ENCODE data around the gene MTG2. TPM values are rescaled to one million over a fixed set of nuclear protein-coding genes. Genes with fewer than 3 reads are reported as not detected.

MTG2 gene
- total and polyA plus RNA-seq, 10 of the 15 experiments (the other 5 are each of a cell fraction or from before 2014, with no cell fraction given), result 6.2 to 52.4 (median 34.3) TPM

- CTCF ChIA-PET, result no interaction called here
- no TSS peak for BruUV-seq (replicated peaks)
- SMC1A ChIA-PET (ENCODE audit: uncharacterized antibody, unreplicated experiment), result no interaction called here
- intact Hi-C loops (cut with micrococcal nuclease; ENCODE audit: unreplicated experiment) (no loop called here), in situ Hi-C loops (cut with MboI) (no loop called here)
- no peak overlapping the region for H3K9ac ChIP-seq (ENCODE audit: control insufficient read depth, insufficient read depth, low read length)
- H3K4me1 ChIP-seq (ENCODE audit: control insufficient read depth, insufficient read depth, low read length), result no peaks in the 10 kb centered on the region
- no peak overlapping the region for H3K27ac ChIP-seq (ENCODE audit: control insufficient read depth, insufficient read depth)
- TF ChIP-seq SREBF2 (IDR thresholded peaks at IDR 0.05; ENCODE audit: low read length), result no peak
- TF ChIP-seq ZZZ3 (IDR thresholded peaks at IDR 0.05; ENCODE audit: control insufficient read depth, insufficient read length, low read depth), result no peak
- no peak for TF ChIP-seq SKIL (IDR thresholded peaks at IDR 0.05; ENCODE audit: low read depth, poor library complexity, severe bottlenecking)
- TF ChIP-seq ZNF384 (IDR thresholded peaks at IDR 0.05; ENCODE audit: borderline replicate concordance, low read depth, low read length), result no peak
- TF ChIP-seq ASH2L (IDR thresholded peaks at IDR 0.05; ENCODE audit: borderline replicate concordance, low read depth), result no peak
- TF ChIP-seq CBX5 (IDR thresholded peaks at IDR 0.05; ENCODE audit: low read depth), result no peak
- TF ChIP-seq RAD51 (IDR thresholded peaks at IDR 0.05), result no peak
- no peak overlapping the region for H3K4me3 ChIP-seq
- DNase-seq (ENCODE audit: low read depth, low spot score), result no peak
- H3K36me3 ChIP-seq (ENCODE audit: control insufficient read depth in 2 of 2, insufficient read depth in 2 of 2, low read length in 1 of 2), result no peaks in the 10 kb centered on the region
- no peaks in the 10 kb centered on the region for H3K9me3 ChIP-seq (replicated peaks; ENCODE audit: control insufficient read depth, insufficient read depth, low read length)
- peaks cover 1 to 10% of the 10 kb centered on the region in 2 experiments; a peak in 3 of 4 replicates for H3K27me3 ChIP-seq (replicated peaks in 1 of 2; ENCODE audit: control insufficient read depth in 2 of 2, insufficient read depth in 2 of 2, low read length in 1 of 2)
- no peaks in the 10 kb centered on the region for H3K79me2 ChIP-seq (ENCODE audit: control insufficient read depth, insufficient read depth, low read length)
- 41% methylated on average over 35 of the region's 38 CpGs for WGBS (ENCODE audit: insufficient coverage, insufficient replicate concordance, low lambda C conversion rate, missing lambda C conversion rate)
- H4K20me1 ChIP-seq (ENCODE audit: control insufficient read depth, insufficient read depth), result no peaks in the 10 kb centered on the region; the same call in 1 of the 2 replicates
- H2AFZ ChIP-seq (ENCODE audit: control insufficient read depth, low read depth, low read length), result no peak overlapping the region
- RAD21 ChIA-PET (ENCODE audit: unreplicated experiment), result no interaction called here
- POLR2A ChIA-PET, result no interaction called here
- no peak for FAIRE-seq
- no peak overlapping the region for H3K4me2 ChIP-seq (ENCODE audit: control insufficient read depth, insufficient read depth)
- ATAC-seq, result no peak
Observed at GRCh38 chr20:62217913-62218773, 35.3 kb downstream of the MTG2 start.

Measured in GM12878 (cell line).